SU-DHL-6 (cell line): ENCODE measurements around the gene CC2D2B.

ENCODE experiments used
- H2AFZ ChIP-seq: fragments of 200-600 bp; sonication (generic); 2 replicates; pipeline ENCODE4 v1.6.1; 2014; ENCODE audit warnings: low read depth, mild to moderate bottlenecking, moderate library complexity, mixed read lengths, antibody characterized with exemption, low read length; ENCODE audit not compliant: severe bottlenecking
- H3F3A ChIP-seq: fragments of 200-600 bp; shearing (Covaris generic); 2 replicates; pipeline ENCODE4 v1.6.0; 2016; ENCODE audit warnings: antibody characterized with exemption, mild to moderate bottlenecking; ENCODE audit not compliant: insufficient read depth
- H3K27ac ChIP-seq: fragments of 200-600 bp; sonication (generic); 2 replicates; pipeline ENCODE4 v1.5.1; 2016; ENCODE audit warnings: low read depth, mild to moderate bottlenecking, low read length, moderate library complexity, mixed read lengths
- H3K27me3 ChIP-seq: fragments of 200-600 bp; sonication (generic), shearing (Covaris generic); 2 replicates; pipeline ENCODE4 v1.6.0; 2014; ENCODE audit warnings: mild to moderate bottlenecking, low read length
- H3K36me3 ChIP-seq: fragments of 200-600 bp; sonication (generic); 2 replicates; pipeline ENCODE4 v1.6.1; 2014; ENCODE audit warnings: mild to moderate bottlenecking, low read length, mixed read lengths
- H3K4me2 ChIP-seq: fragments of 300-600, 200-600 bp; shearing (Covaris generic), sonication (generic); 2 replicates; pipeline ENCODE4 v1.6.0; 2014; ENCODE audit warnings: low read length, low read depth, mild to moderate bottlenecking; ENCODE audit not compliant: poor library complexity, severe bottlenecking
- H3K4me3 ChIP-seq: fragments of 200-600 bp; sonication (generic); 2 replicates; pipeline ENCODE4 v1.5.1; 2014; ENCODE audit warnings: antibody characterized with exemption, low read length, mild to moderate bottlenecking, mixed read lengths; ENCODE audit not compliant: insufficient read depth, poor library complexity, severe bottlenecking
- H3K79me2 ChIP-seq: fragments of 200-600 bp; sonication (generic); 2 replicates; pipeline ENCODE4 v1.6.1; 2014; ENCODE audit warnings: mild to moderate bottlenecking, low read length, moderate library complexity; ENCODE audit not compliant: insufficient read depth
- H3K9ac ChIP-seq: fragments of 200-600 bp; sonication (generic); 2 replicates; pipeline ENCODE4 v1.7.0; 2014; ENCODE audit warnings: mild to moderate bottlenecking, low read length
- H3K9me2 ChIP-seq: fragments of 200-600 bp; sonication (generic); replicated peaks from 2 replicates; pipeline ENCODE4 v1.6.1; 2014; ENCODE audit warnings: low read length; ENCODE audit not compliant: insufficient read depth
- H3K9me3 ChIP-seq: fragments of 200-600 bp; sonication (generic); 2 replicates; pipeline ENCODE4 v1.6.1; 2014; ENCODE audit warnings: low read length, mixed read lengths; ENCODE audit not compliant: insufficient read depth
- H4K20me1 ChIP-seq: fragments of 200-600 bp; sonication (generic); 2 replicates; pipeline ENCODE4 v1.6.1; 2014; ENCODE audit warnings: low read depth, mild to moderate bottlenecking, antibody characterized with exemption, low read length, moderate library complexity, mixed read lengths
- CTCF ChIP-seq: fragments of 200-600 bp; sonication (generic); IDR thresholded peaks from one replicate; pipeline ENCODE4 v1.5.1; 2017; ENCODE audit warnings: antibody characterized with exemption, mild to moderate bottlenecking, low read length, moderate library complexity; ENCODE audit not compliant: insufficient read depth, poor library complexity, severe bottlenecking
- EZH2phosphoT487 ChIP-seq: fragments of 200-600 bp; sonication (generic), shearing (Covaris generic); conservative IDR thresholded peaks from 2 replicates; pipeline ENCODE4 v1.6.1; 2018; ENCODE audit warnings: mild to moderate bottlenecking, antibody characterized with exemption, low read length, moderate library complexity, mixed read lengths

CC2D2B gene

GRCh38 chr10:95964756-95965155 lies 57.0 kb downstream of the CC2D2B start:
- Histone ChIP-seq H2AFZ (no peak overlapping the region), H3K9me3 (no peaks in the 10 kb centered on the region), H3K36me3 (no peaks in the 10 kb centered on the region; the same call in 1 of the 2 replicates), H3K4me2 (no peak overlapping the region), H3K4me3 (no peak overlapping the region), H3K9ac (no peak overlapping the region), H3K79me2 (no peaks in the 10 kb centered on the region), H3K27me3 (no peaks in the 10 kb centered on the region), H3K9me2 (no peaks in the 10 kb centered on the region), H3K27ac (no peak overlapping the region), H3F3A (no peaks in the 10 kb centered on the region), H4K20me1 (no peaks in the 10 kb centered on the region)
- TF ChIP-seq CTCF = no peak
- no peak for TF ChIP-seq EZH2phosphoT487

- Histone ChIP-seq H3K79me2 (no peaks in the 10 kb centered on the region), H3K9ac (no peak overlapping the region), H3K27me3 (no peaks in the 10 kb centered on the region), H3K9me2 (no peaks in the 10 kb centered on the region), H3K4me3 (no peak overlapping the region), H3K36me3 (no peaks in the 10 kb centered on the region), H2AFZ (no peak overlapping the region), H3K4me2 (no peak overlapping the region), H3K27ac (no peak overlapping the region), H4K20me1 (no peaks in the 10 kb centered on the region), H3K9me3 (no peaks in the 10 kb centered on the region), H3F3A (no peaks in the 10 kb centered on the region)
- TF ChIP-seq EZH2phosphoT487 (no peak), CTCF (no peak)
Observed at GRCh38 chr10:95976362-95977229, 68.8 kb downstream of the CC2D2B start.

- Histone ChIP-seq H3K36me3 (no peaks in the 10 kb centered on the region), H3K9ac (no peak overlapping the region), H3K9me2 (no peaks in the 10 kb centered on the region), H4K20me1 (no peaks in the 10 kb centered on the region), H3F3A (no peaks in the 10 kb centered on the region), H3K4me2 (no peak overlapping the region), H2AFZ (no peak overlapping the region), H3K9me3 (no peaks in the 10 kb centered on the region), H3K27me3 (no peaks in the 10 kb centered on the region), H3K4me3 (no peak overlapping the region), H3K27ac (no peak overlapping the region), H3K79me2 (no peaks in the 10 kb centered on the region)
- TF ChIP-seq EZH2phosphoT487 (no peak), CTCF (no peak)
Observed at GRCh38 chr10:95982200-95982599, 74.4 kb downstream of the CC2D2B start.
